GM19468 (cell line): Measurements from ENCODE around the gene KRTAP5-4.
"Not testable (repeated sequence)": the region's sequence is repeated elsewhere in the genome, so short reads cannot be mapped to it uniquely, and the experiment has no call there.

ENCODE experiments used
- ATAC-seq: cut with Tn5 transposase; IDR thresholded peaks from one replicate; pipeline ENCODE4 v1.9.1; 2021; ENCODE audit warnings: mild to moderate bottlenecking, moderate library complexity, moderate number of reproducible peaks; ENCODE audit not compliant: unreplicated experiment; ENCODE audit errors: extremely low read depth

The KRTAP5-4 gene

GRCh38 chr11:1639666-1640065 is 17.7 kb upstream of the KRTAP5-4 start:
- no peak for ATAC-seq

- ATAC-seq = no peak
These were observed 17.2 kb upstream of the KRTAP5-4 start for GRCh38 chr11:1639102-1639620.

- no peak for ATAC-seq
These were observed 16.4 kb upstream of the KRTAP5-4 start for GRCh38 chr11:1638344-1638743.

GRCh38 chr11:1637628-1638027 is 15.7 kb upstream of the KRTAP5-4 start:
- ATAC-seq = no peak

GRCh38 chr11:1636291-1636950 is 14.5 kb upstream of the KRTAP5-4 start:
- no peak for ATAC-seq

- ATAC-seq = no peak
These were observed 11.9 kb upstream of the KRTAP5-4 start for GRCh38 chr11:1633864-1634263.

GRCh38 chr11:1632053-1632714 is 10.2 kb upstream of the KRTAP5-4 start:
- no peak for ATAC-seq

- no peak for ATAC-seq
These were observed 9.2 kb upstream of the KRTAP5-4 start for GRCh38 chr11:1631066-1631568.

GRCh38 chr11:1630271-1630670 is 8.3 kb upstream of the KRTAP5-4 start:
- ATAC-seq = no peak

GRCh38 chr11:1629326-1630185 is 7.6 kb upstream of the KRTAP5-4 start, which contains the start of gene KRTAP5-5:
TSS of gene KRTAP5-5 (plus strand) at chr11:1629775. CDS start at chr11:1629841, 66 bp downstream.
- ATAC-seq = no peak

- no peak for ATAC-seq
These were observed 6.8 kb upstream of the KRTAP5-4 start for GRCh38 chr11:1628506-1629325.

GRCh38 chr11:1625541-1625940 is 3.6 kb upstream of the KRTAP5-4 start:
- no peak for ATAC-seq

- ATAC-seq = no peak
These were observed 2.7 kb upstream of the KRTAP5-4 start for GRCh38 chr11:1624621-1625020.

GRCh38 chr11:1623716-1624115 is 1.8 kb upstream of the KRTAP5-4 start:
- ATAC-seq = no peak

GRCh38 chr11:1619449-1619848 is 2.5 kb downstream of the KRTAP5-4 start:
- no peak for ATAC-seq

GRCh38 chr11:1618231-1618630 is 3.7 kb downstream of the KRTAP5-4 start:
- ATAC-seq = no peak

- no peak for ATAC-seq
These were observed 13.6 kb downstream of the KRTAP5-4 start, which contains the start of gene KRTAP5-3 for GRCh38 chr11:1608363-1608762. TSS of gene KRTAP5-3 (minus strand) at chr11:1608463. CDS start at chr11:1608385, 78 bp downstream.

- not testable (repeated sequence) for ATAC-seq
These were observed 14.0 kb downstream of the KRTAP5-4 start for GRCh38 chr11:1607901-1608300.

GRCh38 chr11:1607156-1607845 is 14.6 kb downstream of the KRTAP5-4 start:
- ATAC-seq = not testable (repeated sequence)
